ENCODE measurements around the gene PTPN23. TPM values are rescaled to one million over a fixed set of nuclear protein-coding genes. Genes with fewer than 3 reads are reported as not detected.
"Not testable (repeated sequence)": the region's sequence is repeated elsewhere in the genome, so short reads cannot be mapped to it uniquely, and the experiment has no call there.

The PTPN23 gene
- total RNA-seq, 2 donors from 2014 or later, result 28.7 to 32.0 TPM

DNA sequence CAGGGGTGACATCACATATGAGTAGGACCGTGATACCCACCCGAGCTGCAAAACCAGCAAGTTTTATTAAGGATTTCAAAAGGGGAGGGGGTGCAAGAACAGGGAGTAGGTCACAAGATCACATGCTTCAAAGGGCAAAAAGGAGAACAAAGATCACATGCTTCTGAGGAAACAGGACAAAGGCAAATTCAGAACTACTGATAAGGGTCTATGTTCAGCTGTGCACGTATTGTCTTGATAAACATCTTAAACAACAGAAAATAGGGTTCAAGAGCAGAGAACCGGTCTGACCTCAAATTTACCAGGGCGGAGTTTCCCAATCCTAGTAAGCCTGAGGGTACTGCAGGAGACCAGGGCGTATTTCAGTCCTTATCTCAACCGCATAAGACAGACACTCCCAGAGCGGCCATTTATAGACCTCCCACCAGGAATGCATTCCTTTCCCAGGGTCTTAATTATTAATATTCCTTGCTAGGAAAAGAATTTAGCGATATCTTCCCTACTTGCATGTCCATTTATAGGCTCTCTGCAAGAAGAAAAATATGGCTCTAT lies 78.8 kb downstream of the PTPN23 start:
- not testable (repeated sequence) for H3K9me3 Mint-ChIP-seq; H3K4me3 Mint-ChIP-seq; H3K27me3 Mint-ChIP-seq; ATAC-seq (replicated peaks); H3K27ac Mint-ChIP-seq
- Mint-ChIP-seq H3K4me1 (peaks cover 13% of the 10 kb centered on the region), H3K36me3 (ENCODE audit: low read depth) (peaks cover 19% of the 10 kb centered on the region)

Other genes starting within 250 kb of the PTPN23 start
- gene SETD2, start 216.9 kb upstream of the PTPN23 start, total RNA-seq, result 10 to 100 TPM; 28.8 to 33.1 TPM
- gene KIF9, start 98.2 kb upstream of the PTPN23 start, total RNA-seq, result 1 to 10 TPM; 3.0 to 5.6 TPM
- gene KLHL18, start 98.1 kb upstream of the PTPN23 start, total RNA-seq, result 10 to 100 TPM; 19.1 to 54.8 TPM
- gene SCAP, start 94.9 kb downstream of the PTPN23 start, total RNA-seq, result 10 to 100 TPM; 44.0 to 73.3 TPM
- gene ELP6, start 132.7 kb downstream of the PTPN23 start, total RNA-seq, result 10 to 100 TPM; 38.6 to 45.8 TPM
- gene CSPG5, start 197.8 kb downstream of the PTPN23 start, total RNA-seq, result under 1 TPM; 0.79 to 0.91 TPM